NCI-H1694 treated with DMSO at 0.1 percent for 48 hours (cell line): Measurements from ENCODE around the gene ALKAL2.

Experiments used
- DNase-seq: peaks from one replicate; lab custom pipeline; 2025; lab: John Stamatoyannopoulos, UW

Gene ALKAL2

DNA sequence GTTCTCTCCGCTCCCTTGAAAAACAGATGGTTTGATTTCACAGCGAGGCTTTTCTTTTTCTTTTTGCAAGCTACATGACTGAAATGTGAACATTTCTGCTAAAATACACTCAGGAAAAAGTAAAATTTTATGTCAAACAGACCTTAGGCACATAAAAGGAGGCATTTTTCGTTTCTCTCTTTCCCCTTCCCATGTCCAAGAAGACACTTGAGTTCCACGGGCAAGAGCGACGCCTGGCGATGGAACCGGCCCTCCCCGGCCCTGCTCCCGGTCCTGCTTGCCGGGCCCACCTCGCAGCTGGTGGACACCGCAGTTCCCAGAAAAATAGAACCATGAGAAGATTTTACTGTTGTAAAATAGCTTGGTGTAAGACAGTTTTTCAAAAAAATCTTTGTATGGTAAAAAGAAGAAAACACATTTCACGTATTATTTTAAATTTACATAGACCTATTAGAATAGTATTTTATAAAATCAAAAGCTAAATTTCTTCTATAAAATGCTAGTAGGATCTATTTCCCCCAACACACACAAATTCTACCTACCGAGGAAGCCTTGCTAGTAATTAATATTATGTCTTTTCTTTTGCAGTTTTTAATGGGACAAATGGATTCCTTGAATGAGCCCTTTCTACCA is 2.3 kb upstream of the ALKAL2 start:
- DNase-seq: no peak

DNA sequence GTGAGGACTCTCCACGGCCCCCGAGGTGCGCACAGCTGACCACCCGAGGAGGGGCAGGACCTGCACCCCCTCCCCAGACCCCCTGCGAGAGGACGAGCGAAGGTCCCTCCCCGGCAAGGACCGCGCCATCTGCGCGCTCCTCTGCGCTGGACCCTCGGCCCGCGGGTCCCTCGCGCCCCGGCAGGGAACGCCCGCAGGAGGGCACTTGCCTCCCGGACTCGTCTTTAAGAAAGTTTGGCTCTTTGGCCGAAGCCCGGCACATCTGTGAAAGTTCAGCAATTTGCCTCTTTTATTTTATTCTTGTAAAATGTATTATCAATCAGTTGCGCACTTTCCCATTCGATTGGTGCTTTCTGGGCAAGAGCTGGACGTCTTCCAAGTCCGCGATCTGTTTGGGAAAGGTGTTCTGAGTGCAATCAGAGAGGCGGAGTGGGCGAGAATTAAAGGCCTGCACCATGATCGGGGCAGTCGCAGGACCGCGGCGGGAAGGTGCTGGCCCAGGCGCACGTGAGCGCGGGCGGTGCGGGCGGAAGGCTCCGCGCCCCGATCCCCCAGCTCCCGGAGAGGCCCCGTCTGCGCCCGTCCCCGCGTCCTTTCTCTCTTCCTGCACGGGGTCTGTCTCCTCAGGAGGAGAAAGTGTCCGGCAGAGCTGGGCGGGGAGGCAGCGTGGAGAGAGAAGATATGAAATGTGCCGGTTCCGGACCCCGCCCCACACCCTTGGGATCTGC is 1.6 kb upstream of the ALKAL2 start:
- DNase-seq: no peak

DNA sequence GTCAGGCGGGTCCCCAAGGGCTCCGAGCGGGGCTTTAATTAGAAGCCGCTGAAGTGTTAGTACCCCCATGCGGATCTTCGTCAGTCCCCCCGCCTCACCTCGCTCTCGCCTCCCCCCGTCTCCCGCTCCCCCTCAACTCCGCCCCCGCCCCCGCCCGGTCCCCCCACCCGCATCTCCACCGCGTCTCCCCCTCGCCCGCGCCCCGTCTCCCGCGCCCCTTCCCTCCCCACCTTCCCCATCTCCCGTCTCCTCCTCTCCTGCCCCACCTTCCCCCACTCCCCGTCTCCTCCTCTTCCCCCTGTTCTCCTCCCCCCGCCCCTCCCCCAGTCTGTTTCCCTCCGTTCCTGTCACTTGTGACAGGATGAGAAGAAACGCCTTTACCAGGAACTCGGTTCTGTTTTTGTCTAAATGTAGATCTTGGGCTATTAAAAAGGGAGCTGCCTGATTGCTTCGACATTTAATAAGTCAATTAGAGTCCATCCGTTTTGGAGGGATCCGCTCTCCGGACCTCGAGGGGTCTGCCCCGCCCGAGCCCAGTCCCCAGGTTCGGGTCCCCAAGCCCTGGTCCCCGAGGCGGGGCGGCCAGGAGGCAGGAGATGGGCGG is 969 bp upstream of the ALKAL2 start:
- DNase-seq: no peak

DNA sequence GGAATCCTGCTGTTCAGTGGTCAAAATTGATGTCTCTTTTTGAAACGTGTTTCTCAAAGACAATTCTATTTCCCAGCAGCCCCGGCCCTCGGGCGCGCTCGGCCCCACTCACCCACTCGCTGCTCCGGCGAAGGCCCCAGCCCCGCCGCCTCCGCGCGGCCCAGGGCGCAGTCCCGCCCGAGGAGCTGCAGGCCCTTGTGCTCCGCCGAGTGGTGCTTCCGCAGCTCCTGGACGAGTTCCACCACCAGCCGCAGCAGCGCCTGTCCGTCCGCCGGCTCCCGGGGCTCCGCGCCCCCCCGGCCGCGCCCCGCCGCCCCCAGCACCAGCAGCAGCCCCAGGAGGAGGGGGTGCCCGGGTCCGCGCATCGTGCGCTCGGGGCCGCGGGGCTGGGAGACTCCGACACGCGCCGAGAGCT is 413 bp downstream of the ALKAL2 start:
- DNase-seq: no peak

GRCh38 chr2:286774-287392 is 1.0 kb downstream of the ALKAL2 start:
- no peak for DNase-seq

DNA sequence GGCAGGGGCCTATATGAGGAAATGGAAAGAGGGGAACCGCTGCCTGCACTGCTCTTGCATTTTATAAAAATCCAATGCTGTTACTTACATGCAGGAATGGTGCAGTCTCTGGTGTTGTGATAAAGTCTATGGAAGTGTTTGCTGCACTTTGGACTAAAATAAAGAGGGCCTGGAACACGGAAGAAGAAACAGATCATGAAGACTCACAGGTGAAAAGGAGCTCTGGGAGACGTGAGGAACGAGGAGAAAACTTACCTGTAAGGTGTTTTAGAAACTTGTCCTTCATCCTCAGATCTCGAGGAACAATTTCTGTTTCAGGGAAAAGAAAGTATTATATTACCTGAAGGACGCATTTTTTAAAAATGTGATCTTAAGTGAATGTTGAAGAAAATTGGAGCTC is 1.9 kb downstream of the ALKAL2 start:
- DNase-seq: no peak

GRCh38 chr2:285531-285930 is 2.4 kb downstream of the ALKAL2 start:
- no peak for DNase-seq

DNA sequence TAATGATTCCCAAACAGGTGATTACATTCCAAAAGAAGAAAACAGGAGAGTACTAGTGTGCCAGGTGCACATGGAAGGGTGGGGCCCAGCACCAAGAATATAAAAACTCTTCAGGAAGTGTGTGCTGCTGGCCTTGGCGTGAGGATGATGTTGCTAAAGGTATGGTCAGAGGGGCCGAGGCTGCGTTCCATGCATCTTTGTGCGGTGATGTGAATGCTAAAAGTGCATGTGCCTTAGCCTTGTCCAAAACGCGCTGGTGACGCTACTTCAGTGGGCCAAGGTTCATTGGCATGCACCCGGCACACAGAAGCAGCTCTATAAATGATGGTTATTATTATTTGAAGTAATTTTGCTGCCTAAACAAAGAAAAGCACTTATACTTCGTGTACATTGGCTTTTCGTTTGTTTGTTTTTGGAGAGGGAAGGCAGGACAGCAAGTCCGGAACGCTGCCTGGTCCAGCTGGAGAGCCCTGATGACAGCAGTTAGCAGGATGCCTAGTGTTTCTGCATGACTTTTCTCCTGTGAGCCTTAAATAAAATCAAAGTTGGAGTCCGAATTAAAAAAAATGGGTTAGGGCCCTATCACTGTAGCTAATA is 2.9 kb downstream of the ALKAL2 start:
- DNase-seq: no peak

DNA sequence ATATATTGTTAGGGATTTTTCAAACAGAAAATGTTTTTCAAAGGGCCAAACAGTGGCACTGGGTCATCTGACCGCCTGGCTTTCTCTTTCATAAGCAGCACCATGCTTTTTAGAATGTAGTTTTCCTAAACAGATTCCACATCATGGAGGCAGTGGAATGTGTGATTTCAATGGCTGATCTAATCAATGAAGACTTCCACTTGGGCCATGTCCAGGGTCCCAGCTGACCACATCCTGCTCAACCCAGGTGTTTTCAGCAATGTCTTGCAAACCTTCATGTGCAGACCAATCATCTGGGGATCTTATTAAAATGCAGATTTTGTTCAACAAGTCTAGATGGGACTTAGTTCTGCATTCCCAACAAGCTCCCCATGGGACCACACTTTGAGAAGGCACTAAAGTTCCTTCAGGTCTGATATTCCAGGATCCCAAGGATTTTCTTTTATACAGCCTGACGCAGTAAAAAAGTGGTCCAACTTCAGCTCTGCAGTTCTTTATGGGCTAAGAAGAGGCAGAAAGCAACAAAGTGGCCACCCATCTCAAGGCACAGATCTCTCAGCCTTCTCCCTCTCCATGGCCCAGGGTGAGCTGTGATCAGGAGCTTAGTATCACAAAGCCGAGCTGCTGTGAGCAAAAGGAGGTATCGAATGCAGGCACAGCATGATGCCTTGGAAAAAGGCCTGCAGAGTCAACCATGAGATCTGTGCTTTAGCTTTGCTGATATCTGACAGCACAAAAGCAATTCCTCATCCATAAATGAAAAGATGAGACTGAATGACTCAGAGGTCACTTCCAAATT is 3.7 kb downstream of the ALKAL2 start:
- no peak for DNase-seq

DNA sequence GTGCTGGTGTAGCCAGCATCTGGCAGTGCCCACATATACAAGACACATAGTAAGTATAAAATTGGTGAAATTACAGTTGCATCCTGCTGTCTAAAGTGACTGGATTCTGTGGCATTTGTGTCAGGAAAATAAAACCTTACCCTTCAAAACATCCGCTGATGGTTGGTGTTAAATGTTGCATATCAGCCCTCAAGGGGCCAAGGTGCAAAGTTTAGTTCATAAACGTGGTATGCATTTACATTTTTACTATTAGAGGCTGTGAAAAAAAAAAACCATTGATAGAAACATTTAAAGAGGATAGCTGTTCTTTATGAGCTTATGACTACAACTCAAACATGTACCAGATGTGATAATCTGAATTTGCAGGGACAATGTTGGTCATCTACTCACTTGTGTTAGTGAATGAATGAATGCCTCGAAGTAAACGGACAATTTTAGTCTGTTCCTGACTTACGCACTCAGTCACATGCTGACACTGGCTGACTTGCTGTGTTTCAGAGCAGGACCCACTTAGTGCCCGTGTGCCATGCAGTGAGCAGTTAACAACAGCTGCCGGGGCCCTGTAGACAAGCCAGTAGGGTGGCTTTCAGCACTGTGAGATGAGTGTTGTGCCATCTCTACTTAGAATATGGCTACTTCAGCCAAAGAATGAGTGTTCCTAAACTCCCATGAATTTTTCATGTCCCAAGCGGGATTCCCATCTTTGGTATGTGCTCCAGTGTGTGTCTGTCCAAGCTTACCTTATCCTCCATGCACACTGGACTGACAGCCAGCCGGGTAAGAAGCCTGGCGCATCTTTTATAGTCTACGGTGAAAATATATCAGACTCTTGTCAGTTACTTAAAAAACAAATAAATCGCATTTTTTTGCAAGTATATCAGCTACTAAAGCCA is 5.3 kb downstream of the ALKAL2 start:
- DNase-seq: no peak

DNA sequence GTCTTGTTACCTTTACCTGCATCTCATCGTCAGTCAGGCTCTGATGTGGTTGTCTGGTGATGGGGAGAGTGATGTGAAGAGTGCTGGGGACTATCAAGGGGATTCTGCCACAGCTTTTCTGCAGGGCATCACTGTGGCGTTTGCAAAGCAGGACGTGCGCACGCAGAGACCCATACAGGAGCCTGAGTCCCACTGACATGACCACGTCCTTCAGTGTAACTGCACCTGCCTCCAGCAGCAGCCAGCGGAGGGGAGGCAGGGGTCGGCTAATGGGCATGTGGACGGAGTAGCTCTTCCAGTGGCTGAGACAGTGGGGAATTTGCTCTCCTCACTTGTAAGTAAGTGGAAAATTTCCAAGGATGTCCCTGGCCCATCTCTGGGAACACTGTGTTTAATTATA is 6.5 kb downstream of the ALKAL2 start:
- no peak for DNase-seq

DNA sequence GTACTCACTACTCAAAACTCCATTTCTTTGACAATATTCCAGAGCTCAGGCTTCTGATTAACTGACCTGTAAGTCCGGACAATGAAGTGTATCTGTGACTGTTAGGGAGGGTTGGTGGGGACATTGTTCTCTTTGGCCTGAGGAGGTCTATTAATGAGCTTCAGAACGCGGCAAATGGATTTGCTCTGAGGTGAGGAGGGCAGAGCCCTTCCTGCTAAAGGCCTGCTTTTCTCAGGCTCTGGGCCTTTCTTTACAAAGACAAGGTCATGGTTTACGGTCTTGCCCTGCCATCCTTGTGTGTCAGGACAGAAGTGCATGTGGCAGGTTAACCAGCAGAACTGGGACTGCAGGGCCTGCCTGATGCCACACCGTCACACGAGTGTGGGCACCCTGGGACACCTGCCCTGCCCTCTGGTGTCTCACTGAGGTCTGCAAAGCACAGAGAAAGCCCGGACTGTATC is 7.2 kb downstream of the ALKAL2 start:
- DNase-seq: no peak

GRCh38 chr2:279956-280649 is 7.8 kb downstream of the ALKAL2 start:
- no peak for DNase-seq

DNA sequence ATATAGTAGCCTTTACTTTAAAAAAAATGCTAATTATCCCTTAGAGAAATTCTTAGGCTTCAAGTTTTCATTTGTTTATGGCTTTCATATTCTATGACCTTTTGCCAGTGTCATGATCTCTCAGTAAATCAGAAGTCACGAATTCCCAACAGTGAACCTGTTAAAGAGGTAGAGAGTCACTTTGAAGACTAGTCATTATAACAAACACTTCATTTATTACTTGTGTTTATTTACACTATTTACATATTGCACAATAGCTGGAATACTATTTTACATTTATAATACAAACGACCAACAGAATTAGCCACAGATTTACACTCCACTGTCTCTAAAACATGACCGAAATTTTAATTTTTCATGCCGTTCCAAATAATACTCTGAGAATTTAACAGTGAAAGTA is 8.5 kb downstream of the ALKAL2 start:
- no peak for DNase-seq

DNA sequence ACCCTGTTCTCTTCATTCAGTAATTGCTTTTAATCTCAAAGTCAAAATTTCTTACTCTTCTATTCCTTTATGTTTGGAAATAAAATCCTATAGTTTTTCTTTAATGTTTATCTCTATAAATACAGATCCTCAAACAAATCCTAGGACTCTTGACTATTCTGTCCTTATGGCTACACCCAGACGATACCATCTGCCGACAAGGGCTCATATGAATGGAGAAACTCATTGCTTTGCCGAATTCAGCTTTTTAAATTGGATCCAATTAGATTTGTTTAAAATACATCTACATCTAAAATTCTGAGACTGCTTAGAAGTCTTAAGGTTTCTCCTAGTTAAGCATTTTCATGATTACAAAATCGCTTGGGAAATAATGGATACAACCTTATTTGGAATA is 9.0 kb downstream of the ALKAL2 start:
- no peak for DNase-seq

DNA sequence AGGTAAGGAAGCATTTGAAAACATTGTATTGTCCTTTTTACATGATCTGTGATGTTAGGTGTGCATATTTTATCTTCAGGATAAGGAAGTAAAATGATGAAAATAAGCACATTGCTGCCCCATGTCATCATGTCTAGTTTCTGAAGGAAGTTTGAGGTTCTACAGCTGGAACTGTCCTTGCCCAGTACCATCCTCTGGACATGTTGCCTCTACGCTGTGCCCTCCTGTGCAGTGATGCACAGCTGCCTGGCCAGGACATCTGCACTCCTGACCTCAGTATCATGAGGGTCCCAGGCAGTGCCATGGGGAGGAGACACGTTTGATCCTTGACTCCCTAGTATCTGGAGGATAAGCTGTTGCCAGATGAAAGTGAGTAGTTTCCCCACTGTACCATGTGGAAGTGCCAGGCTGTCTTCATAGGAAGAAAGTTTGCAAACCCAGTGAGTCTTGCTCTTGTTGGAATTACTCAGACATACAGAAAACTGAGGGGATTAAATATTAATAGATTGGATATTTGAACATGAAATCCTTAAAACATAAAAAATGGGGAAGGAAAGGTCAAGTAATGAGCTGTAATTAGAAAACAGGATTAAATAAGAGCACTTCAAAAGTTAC is 9.5 kb downstream of the ALKAL2 start:
- no peak for DNase-seq

- DNase-seq: no peak
These were observed 12.4 kb downstream of the ALKAL2 start for GRCh38 chr2:275466-275865.

GRCh38 chr2:274503-274902 is 13.4 kb downstream of the ALKAL2 start:
- DNase-seq: no peak

DNA sequence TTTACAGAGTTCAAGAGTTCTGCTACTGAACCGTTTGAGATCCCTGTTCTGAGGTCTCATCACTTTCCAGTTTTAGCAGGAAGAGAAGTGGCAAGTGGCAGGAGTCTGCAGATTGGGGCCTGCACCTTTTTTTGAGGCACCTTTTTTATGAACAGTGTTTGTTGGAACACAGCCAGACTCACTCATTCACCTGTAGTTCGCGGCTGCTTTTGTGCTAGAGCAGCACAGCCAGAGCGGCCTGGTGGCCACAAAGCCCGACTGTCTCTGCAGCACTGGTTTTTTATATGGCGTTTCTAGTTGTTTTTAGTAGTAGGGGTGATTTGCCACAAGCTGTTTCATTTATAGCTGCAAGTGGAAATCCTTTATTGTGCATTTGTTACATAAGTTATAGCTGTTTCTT is 14.6 kb downstream of the ALKAL2 start:
- no peak for DNase-seq

- no peak for DNase-seq
These were observed 16.0 kb downstream of the ALKAL2 start for GRCh38 chr2:271917-272316.
